Measurements from ENCODE around the gene LIN28B.
"Not testable (repeated sequence)": the region's sequence is repeated elsewhere in the genome, so short reads cannot be mapped to it uniquely, and the experiment has no call there.

LIN28B gene

GRCh38 chr6:104969785-104970581 lies 13.1 kb downstream of the LIN28B start:
- no peak for TF ChIP-seq CTCF (IDR thresholded peaks at IDR 0.05; ENCODE audit: control insufficient read depth, insufficient read depth, low read depth, low read length, missing control alignments)
- no peak overlapping the region for H3K4me3 ChIP-seq (ENCODE audit: control insufficient read depth, low read depth, low read length)
- no peak for DNase-seq (ENCODE audit: low read depth)

- H3K4me3 ChIP-seq (ENCODE audit: control insufficient read depth, low read depth, low read length): no peak overlapping the region
- no peak for TF ChIP-seq CTCF (IDR thresholded peaks at IDR 0.05; ENCODE audit: control insufficient read depth, insufficient read depth, low read depth, low read length, missing control alignments)
- no peak for DNase-seq (ENCODE audit: low read depth)
These were observed 16.5 kb downstream of the LIN28B start for GRCh38 chr6:104973404-104973803.

- no peak for DNase-seq (ENCODE audit: low read depth)
- H3K4me3 ChIP-seq (ENCODE audit: control insufficient read depth, low read depth, low read length): no peak overlapping the region
- no peak for TF ChIP-seq CTCF (IDR thresholded peaks at IDR 0.05; ENCODE audit: control insufficient read depth, insufficient read depth, low read depth, low read length, missing control alignments)
These were observed 26.4 kb downstream of the LIN28B start for GRCh38 chr6:104983296-104983695.

- no peak overlapping the region for H3K4me3 ChIP-seq (ENCODE audit: control insufficient read depth, low read depth, low read length)
- DNase-seq (ENCODE audit: low read depth): no peak
- TF ChIP-seq CTCF (IDR thresholded peaks at IDR 0.05; ENCODE audit: control insufficient read depth, insufficient read depth, low read depth, low read length, missing control alignments): no peak
These were observed 26.9 kb downstream of the LIN28B start for GRCh38 chr6:104983776-104984175.

GRCh38 chr6:104984831-104985230 lies 27.9 kb downstream of the LIN28B start:
- no peak for DNase-seq (ENCODE audit: low read depth)
- no peak overlapping the region for H3K4me3 ChIP-seq (ENCODE audit: control insufficient read depth, low read depth, low read length)
- TF ChIP-seq CTCF (IDR thresholded peaks at IDR 0.05; ENCODE audit: control insufficient read depth, insufficient read depth, low read depth, low read length, missing control alignments): no peak

- not testable (repeated sequence) for DNase-seq (ENCODE audit: low read depth); H3K4me3 ChIP-seq (ENCODE audit: control insufficient read depth, low read depth, low read length)
These were observed 29.0 kb downstream of the LIN28B start for GRCh38 chr6:104985875-104986274.

GRCh38 chr6:104986625-104987024 lies 29.7 kb downstream of the LIN28B start:
- no peak overlapping the region for H3K4me3 ChIP-seq (ENCODE audit: control insufficient read depth, low read depth, low read length)
- DNase-seq (ENCODE audit: low read depth): no peak
- TF ChIP-seq CTCF (IDR thresholded peaks at IDR 0.05; ENCODE audit: control insufficient read depth, insufficient read depth, low read depth, low read length, missing control alignments): no peak
